MG63 (cell line): ENCODE results near the gene PHF21A. TPM values are rescaled to one million over a fixed set of nuclear protein-coding genes. Genes with fewer than 3 reads are reported as not detected.
A peak's percentile ranks its signal among the peaks of the same experiment; 100 is the strongest.

Experiments used
- DNase-seq: peaks from one replicate; pipeline ENCODE4 v3.0.0-alpha.2; 2020
- H3K27me3 ChIP-seq: fragments of 250-450 bp; sonication (Bioruptor Pico); 2 replicates; pipeline ENCODE4 v1.5.1; 2020; ENCODE audit warnings: mild to moderate bottlenecking, moderate library complexity
- H3K36me3 ChIP-seq: fragments of 250-450 bp; sonication (Bioruptor Pico); 2 replicates; pipeline ENCODE4 v1.5.1; 2020; ENCODE audit warnings: mild to moderate bottlenecking, moderate library complexity
- H3K4me3 ChIP-seq: fragments of 250-450 bp; sonication (Bioruptor Pico); 2 replicates; pipeline ENCODE4 v1.5.1; 2020; ENCODE audit warnings: mild to moderate bottlenecking, moderate library complexity
- H3K9me3 ChIP-seq: fragments of 250-450 bp; sonication (Bioruptor Pico); 2 replicates; pipeline ENCODE4 v1.5.1; 2020; ENCODE audit warnings: mild to moderate bottlenecking, moderate library complexity
- total RNA-seq: library from RNA; depleted of rRNA; stranded (reverse); fragments of >200 nt; shearing (Covaris generic); gene quantifications from 2 replicates; pipeline ENCODE4 v1.2.3, GENCODE V29; 2014; ENCODE audit warnings: low replicate concordance; rRNA removed

Gene PHF21A
- 2.0 and 79.2 TPM in 2 replicates for total RNA-seq

DNA sequence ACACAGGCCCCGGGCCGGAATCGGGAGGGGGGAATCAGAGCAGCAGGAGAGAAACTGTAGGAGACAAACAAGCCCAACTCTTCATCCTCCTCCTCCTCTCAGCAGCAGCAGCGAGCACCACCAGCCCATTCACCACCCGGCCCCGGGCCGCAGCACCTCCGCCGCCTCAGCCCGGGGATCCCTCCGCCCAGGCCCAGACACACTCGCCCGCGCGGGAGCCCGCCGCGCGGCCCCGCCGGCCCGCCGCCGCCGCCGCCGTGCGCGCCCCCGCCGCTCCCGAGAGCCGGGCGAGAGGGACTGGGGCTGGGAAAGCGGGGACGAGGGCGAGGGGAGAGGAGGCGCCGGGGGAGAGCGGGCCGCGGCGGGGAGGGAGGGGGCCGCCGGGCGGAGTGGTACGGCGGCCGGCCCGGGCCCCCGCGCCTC, at the start of gene PHF21A:
PHF21A (minus strand) TSS at position 154 of the 423 bp plus-strand sequence. CDS start 37,235 bp downstream, outside the sequence.
- H3K9me3 ChIP-seq: no peaks in the 10 kb centered on the region
- peak; percentile 98 for DNase-seq
- H3K36me3 ChIP-seq: no peaks in the 10 kb centered on the region; the same call in 1 of the 2 replicates
- peak within 1 kb of the TSS; percentile 62 for H3K4me3 ChIP-seq
- no peaks in the 10 kb centered on the region for H3K27me3 ChIP-seq

DNA sequence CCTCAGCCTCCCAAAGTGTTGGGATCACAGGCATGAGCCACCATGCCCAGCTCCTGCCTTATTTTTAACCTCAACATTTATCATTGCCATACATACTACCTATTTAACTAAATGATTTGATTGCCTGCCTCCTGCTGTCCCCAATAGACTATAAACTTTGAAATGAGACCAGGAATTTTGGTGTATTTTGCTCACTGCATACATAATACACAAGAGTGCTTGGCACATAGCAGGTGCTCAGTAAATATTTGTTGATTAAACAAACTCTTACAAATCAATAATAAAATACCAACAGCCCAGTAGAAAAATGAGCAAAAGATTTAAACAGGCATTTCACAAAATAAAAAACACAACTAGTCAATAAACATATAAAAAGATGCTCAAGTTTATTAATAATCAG, 49.5 kb upstream of the PHF21A start:
- Histone ChIP-seq H3K36me3 (no peaks in the 10 kb centered on the region), H3K9me3 (no peaks in the 10 kb centered on the region; the same call in 1 of the 2 replicates), H3K4me3 (no peak overlapping the region), H3K27me3 (peaks cover 8% of the 10 kb centered on the region; the same call in 1 of the 2 replicates)
- no peak for DNase-seq

DNA sequence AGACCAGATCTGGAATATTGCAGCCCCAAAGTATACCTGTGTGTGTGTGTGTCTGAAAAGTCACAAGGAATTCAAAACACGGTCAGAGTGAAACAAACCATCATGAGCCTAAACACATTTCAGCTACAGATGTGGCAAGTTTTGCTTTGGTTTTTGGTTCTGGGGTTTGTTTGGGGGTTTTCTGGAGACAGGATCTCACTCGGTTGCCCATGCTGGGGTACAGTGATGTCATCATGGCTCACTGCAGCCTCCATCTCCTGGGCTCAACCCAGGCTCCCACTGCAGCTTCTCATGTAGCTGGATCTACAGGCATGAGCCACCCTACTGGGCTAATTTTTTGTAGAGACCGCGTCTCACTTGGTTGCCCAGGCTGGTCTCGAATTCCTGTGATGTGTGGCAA, 41.4 kb upstream of the PHF21A start:
- Histone ChIP-seq H3K36me3 (no peaks in the 10 kb centered on the region), H3K27me3 (peaks cover 9% of the 10 kb centered on the region), H3K4me3 (no peak overlapping the region), H3K9me3 (no peaks in the 10 kb centered on the region)
- no peak for DNase-seq

DNA sequence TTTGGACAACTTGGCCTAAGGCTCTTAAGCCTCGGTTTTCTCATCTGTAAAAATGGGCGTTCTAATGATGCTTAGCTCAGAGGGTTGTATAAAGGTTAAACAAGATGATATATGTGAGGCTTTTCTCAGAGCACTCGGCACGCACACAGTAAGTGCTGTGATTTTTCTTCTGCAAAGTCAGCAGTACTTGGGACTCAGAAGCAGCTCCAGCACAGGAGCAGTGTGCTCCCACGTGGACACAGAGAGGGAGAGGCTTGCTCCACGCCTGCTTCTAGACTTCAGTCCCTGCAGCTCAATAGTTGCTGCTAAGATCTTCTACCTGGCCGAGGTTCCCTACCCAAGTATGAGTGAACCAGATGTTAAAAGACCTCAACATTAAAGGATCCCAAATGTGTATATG, 39.9 kb upstream of the PHF21A start:
- no peak for DNase-seq
- peaks cover 13% of the 10 kb centered on the region for H3K27me3 ChIP-seq
- H3K36me3 ChIP-seq: no peaks in the 10 kb centered on the region
- no peaks in the 10 kb centered on the region for H3K9me3 ChIP-seq
- H3K4me3 ChIP-seq: no peak overlapping the region

DNA sequence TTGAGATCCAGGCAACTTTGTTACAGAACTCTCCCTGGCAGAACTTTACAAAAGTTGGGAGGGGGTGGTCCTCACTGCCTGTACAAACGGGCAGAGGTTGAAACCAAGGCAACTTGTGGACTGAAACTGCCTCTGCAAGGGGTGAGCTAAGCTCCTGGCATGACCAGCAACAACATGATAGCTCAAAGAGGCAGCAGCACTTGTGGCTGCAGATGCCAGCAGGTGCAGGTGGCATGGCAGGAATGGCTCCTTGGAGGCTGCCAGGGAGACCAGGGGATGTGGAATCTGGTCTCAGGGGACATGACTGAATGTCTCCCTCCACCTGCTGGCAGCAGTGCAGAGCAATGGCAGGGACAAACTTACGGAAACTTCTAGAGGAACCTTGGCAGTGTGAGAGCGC, 38.8 kb upstream of the PHF21A start:
- Histone ChIP-seq H3K4me3 (no peak overlapping the region), H3K9me3 (no peaks in the 10 kb centered on the region), H3K27me3 (peaks cover 13% of the 10 kb centered on the region), H3K36me3 (no peaks in the 10 kb centered on the region)
- DNase-seq: no peak

DNA sequence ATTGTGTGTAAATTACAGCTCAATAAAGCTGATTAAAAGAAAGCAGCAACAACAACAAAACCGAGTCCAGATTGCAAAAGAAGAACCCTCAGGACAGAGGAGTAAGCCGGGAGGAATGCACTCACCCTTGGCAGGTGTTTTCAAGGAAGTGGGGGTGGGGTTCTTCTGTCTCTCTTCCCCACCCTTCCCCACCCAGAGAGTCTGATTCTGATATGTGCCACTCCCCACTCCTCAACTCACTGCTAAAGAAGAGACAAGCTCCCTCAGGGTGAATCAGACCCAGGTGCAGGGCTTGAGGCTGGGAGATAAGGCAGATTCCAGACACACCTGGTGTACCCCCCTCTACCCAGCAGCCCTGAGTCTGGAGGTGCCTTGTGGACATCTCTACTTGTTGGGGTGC, 38.4 kb upstream of the PHF21A start:
- Histone ChIP-seq H3K27me3 (peaks cover 13% of the 10 kb centered on the region), H3K4me3 (no peak overlapping the region), H3K9me3 (no peaks in the 10 kb centered on the region), H3K36me3 (no peaks in the 10 kb centered on the region)
- no peak for DNase-seq

DNA sequence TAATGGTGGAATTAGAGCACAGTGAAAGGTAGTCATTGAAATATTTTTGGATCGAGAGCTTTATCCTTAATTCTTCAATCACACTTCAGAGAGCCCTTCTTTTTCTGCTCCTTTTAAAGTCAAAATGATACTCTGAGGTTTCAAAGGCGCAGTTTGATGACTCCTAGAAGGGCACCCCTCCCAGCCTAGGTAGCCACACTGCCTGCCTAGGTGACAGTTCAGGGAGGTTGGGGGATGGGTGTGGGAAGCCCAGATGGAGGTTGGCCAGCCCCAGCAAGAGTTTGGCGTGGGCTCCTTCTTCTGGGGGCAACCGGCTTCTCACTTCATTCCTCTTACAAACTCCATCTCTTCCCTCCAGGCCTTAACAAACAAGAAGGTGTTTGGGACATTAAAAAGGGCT, 28.6 kb upstream of the PHF21A start:
- Histone ChIP-seq H3K9me3 (peaks cover 2% of the 10 kb centered on the region; the same call in 1 of the 2 replicates), H3K36me3 (no peaks in the 10 kb centered on the region), H3K27me3 (no peaks in the 10 kb centered on the region), H3K4me3 (no peak overlapping the region)
- DNase-seq: no peak

DNA sequence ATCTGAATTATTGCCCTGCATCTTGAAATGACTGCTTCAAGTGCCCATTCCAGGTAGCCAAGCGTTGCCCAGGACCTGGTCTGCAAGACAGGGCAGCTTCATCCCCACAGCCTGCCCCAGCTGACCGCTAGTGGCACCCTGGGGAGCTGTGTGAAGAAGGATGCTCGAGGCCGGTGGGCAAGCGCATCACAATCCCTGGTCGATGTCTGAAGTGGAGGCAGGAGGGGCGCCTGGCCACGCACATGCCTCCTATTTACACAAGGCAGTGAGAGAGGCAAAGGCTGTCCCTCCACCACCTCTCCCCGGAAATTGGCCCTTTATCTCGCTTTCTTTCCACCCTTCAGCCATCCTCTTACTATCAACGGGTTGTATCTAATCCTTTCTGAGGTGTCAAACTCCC, 28.1 kb upstream of the PHF21A start:
- H3K4me3 ChIP-seq: no peak overlapping the region
- no peaks in the 10 kb centered on the region for H3K36me3 ChIP-seq
- peaks cover 2% of the 10 kb centered on the region; the same call in 1 of the 2 replicates for H3K9me3 ChIP-seq
- H3K27me3 ChIP-seq: no peaks in the 10 kb centered on the region
- DNase-seq: no peak

DNA sequence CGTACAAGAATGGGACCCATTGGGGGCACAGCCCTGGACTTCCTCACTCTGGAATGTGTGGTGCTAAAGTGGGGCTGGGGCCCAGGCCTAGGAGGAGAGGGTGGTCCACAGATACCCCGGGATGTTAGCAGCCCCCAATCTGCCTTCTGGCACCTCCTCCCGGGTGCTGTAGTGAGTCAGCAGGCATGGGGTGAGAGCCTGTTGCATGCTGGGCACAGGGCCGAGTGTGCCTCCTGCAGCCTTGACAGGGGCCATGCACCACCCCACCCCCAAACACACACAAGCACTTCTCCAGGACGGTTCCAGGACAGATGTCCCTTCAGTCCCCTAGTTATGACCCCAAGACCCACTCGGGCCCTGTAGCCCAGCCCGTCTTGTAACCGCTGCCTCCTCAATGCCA, 23.5 kb upstream of the PHF21A start:
- no peaks in the 10 kb centered on the region for H3K36me3 ChIP-seq
- no peak overlapping the region for H3K4me3 ChIP-seq
- no peaks in the 10 kb centered on the region for H3K27me3 ChIP-seq
- no peaks in the 10 kb centered on the region for H3K9me3 ChIP-seq
- no peak for DNase-seq

DNA sequence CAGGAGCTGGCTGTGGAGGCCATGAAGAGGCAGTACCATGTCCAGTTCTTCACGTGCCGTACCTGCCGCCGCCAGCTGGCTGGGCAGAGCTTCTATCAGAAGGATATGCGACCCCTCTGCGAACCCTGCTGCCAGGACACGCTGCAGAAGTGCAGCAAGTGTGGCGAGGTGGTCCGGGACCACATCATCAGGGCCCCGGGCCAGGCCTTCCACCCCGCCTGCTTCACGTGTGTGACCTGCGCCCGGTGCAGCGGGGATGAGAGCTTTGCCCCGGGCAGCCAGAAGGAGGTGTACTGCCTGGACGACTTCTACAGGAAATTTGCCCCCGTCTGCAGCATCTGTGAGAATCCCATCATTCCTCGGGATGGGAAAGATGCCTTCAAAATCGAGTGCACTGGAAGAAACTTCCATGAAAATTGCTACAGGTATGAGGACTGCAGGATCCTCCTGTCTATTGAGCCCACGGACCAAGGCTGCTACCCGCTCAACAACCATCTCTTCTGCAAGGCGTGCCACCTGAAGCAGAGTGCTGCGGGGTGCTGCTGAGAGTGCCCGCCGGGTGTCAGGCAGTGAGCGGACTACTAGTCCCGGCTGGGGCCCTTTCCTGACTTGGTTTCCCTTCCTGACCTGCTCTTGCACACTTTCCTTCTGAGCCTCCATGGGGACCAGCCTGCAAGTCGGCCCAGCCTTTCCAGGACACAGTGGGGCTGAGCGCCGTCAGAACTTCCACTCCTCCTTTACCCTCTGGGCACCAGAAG, 22.0 kb upstream of the PHF21A start:
- H3K9me3 ChIP-seq: no peaks in the 10 kb centered on the region
- H3K36me3 ChIP-seq: no peaks in the 10 kb centered on the region
- H3K27me3 ChIP-seq: 0 out of 2 replicates have a peak, but pooled peaks cover 2% of the 10 kb centered on the region
- no peak for DNase-seq
- H3K4me3 ChIP-seq: no peak overlapping the region

DNA sequence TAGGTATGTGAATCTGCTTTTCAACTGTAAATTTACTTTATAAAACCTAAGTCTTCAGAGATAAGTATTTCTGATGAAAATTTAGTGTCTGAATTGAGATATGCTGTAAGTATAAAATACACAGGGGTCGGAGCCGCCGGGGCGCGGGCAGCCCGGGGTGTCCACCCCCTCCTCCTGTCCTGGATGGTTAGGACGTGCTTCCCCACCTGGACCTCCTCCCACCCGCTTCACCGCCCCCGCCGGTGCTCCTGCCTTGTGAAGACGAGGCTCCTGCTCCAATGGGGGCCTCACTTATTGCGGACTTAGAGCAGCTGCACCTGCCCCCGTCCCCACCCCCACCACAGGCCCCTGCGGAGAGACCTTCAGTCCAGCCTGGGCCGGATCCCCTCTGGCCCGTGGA, 21.3 kb upstream of the PHF21A start:
- Histone ChIP-seq H3K4me3 (no peak overlapping the region), H3K9me3 (no peaks in the 10 kb centered on the region), H3K36me3 (no peaks in the 10 kb centered on the region), H3K27me3 (0 out of 2 replicates have a peak, but pooled peaks cover 2% of the 10 kb centered on the region)
- DNase-seq: no peak

DNA sequence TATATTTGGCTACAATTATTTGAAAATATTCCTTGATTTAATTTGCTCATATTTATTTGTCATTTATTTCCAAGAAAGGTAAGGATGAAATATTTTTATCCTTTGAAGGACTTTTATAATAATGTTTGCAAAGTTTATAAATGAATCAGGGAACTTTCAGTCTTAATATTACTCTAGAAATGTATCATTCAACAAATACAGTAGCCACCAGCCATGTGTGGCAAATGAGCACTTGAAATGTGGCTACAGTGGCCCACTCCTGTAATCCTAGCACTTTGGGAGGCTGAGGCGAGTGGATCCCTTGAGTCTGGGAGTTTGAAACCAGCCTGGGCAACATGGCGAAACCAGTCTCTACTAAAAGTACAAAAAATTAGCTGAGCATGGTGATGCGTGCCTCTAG, 20.3 kb upstream of the PHF21A start:
- H3K4me3 ChIP-seq: no peak overlapping the region
- no peak for DNase-seq
- 0 out of 2 replicates have a peak, but pooled peaks cover 2% of the 10 kb centered on the region for H3K27me3 ChIP-seq
- no peaks in the 10 kb centered on the region for H3K9me3 ChIP-seq
- no peaks in the 10 kb centered on the region for H3K36me3 ChIP-seq

DNA sequence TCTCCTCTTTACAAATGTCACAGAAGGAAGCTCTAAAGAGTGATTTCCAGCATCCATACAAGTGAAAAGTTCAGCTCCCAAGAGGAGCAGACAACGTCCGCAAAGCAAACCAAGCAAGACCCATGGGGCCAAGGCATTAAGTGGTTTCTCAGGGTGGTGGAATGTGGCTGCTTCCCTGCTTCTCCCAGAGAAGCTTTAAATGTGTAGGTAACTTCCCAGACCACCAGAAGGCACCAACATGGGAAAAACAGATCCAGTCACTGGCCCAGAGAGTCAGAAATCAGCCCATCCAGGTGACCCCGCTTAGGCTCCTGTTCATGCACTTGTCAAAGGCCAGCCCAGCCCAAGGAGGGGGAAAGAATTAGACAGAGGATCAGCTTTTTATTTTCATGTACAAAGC, 13.3 kb upstream of the PHF21A start:
- Histone ChIP-seq H3K4me3 (no peak overlapping the region), H3K9me3 (no peaks in the 10 kb centered on the region), H3K36me3 (no peaks in the 10 kb centered on the region), H3K27me3 (0 out of 2 replicates have a peak, but pooled peaks cover 2% of the 10 kb centered on the region)
- no peak for DNase-seq

DNA sequence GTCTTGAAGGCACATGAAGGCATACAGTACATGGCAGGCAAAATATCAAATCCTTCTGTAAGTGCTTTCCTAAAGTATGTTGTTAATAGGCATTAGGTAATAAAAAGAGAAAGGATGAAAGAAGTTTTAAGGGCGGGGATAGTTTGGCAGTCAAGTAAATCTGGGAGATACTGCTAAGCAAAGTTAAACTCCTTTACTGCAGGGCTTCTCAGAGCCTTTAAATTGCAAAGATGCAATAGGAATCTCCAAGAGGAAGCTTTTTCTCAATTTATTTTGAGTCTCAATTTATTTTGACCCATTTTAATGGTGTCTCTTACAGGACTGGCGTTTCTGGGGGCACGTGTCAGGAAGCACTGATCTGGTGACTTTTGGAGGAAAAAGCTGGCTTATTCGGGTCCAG, 12.8 kb upstream of the PHF21A start:
- H3K4me3 ChIP-seq: no peak overlapping the region
- H3K27me3 ChIP-seq: 0 out of 2 replicates have a peak, but pooled peaks cover 2% of the 10 kb centered on the region
- no peak for DNase-seq
- no peaks in the 10 kb centered on the region for H3K9me3 ChIP-seq
- no peaks in the 10 kb centered on the region for H3K36me3 ChIP-seq

DNA sequence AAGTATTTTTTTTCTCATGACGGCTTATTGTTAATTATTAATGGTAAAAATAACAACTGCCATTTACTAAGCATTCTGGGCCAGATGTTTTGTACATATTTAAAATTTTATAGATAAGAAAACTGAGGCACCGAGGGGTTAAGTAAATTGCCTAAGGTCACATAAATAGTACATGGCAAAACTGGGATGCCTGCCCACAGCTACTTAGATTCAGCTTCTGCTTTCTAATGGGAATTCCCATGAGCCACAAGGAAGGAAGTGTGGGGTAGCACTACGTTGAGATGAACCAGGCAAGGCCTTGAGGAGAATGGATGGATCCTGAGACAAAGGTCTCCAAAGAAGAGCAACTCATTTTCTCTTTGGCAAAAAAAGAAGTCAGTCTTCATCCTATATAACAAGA, 11.9 kb upstream of the PHF21A start:
- no peaks in the 10 kb centered on the region for H3K36me3 ChIP-seq
- DNase-seq: no peak
- H3K4me3 ChIP-seq: no peak overlapping the region
- H3K27me3 ChIP-seq: no peaks in the 10 kb centered on the region
- H3K9me3 ChIP-seq: no peaks in the 10 kb centered on the region

DNA sequence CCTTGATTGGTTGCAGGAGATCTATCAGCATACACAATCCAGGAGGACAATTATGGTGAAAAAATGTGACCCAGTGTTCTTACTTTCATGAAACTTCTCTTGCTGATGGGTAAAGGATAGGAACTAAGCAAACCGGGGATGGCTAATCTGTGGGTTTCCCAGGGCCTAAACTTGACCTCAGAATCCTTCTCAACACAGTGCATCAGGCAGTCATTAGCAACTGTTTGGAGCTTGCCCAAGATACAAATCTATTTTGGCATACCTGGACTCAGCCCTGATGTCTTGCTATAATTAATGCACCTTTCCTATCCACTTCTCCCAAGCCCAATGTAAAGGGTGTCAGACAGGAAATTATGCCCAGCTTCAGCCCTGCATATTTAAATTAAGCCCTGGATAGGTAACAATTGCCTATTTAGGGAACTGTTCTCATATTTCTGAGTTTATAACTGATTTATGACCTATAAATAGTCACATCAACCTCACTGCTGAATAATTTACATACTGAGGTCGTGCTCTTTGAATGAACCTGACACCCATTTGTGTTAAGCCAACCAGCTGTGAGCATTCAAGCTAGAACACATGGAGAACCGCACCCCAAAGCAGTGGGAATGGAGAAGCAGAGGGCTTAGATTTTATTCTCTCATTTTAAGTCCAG, 9.2 kb upstream of the PHF21A start:
- H3K36me3 ChIP-seq: no peaks in the 10 kb centered on the region
- DNase-seq: no peak
- no peak overlapping the region for H3K4me3 ChIP-seq
- no peaks in the 10 kb centered on the region for H3K9me3 ChIP-seq
- H3K27me3 ChIP-seq: no peaks in the 10 kb centered on the region

DNA sequence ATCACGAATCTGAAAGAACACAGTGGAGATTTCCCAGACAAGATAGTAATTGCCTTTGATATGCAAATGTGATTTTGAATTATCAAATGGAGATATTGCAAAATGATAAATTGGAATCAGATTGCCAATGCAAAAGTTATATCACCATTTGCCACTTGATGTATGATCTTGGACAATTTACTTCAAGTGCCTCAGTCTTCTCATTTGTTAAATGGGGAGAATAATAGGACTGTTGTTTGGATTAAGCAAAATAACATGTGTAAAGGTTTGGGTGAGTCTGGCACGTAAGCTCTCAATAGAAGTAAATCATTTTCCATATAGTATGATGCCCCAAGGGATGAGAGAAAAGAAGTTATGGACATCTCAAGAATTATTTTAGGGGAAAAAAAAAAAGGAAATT, 7.9 kb upstream of the PHF21A start:
- DNase-seq: no peak
- no peaks in the 10 kb centered on the region for H3K27me3 ChIP-seq
- no peaks in the 10 kb centered on the region for H3K36me3 ChIP-seq
- H3K9me3 ChIP-seq: no peaks in the 10 kb centered on the region
- no peak overlapping the region for H3K4me3 ChIP-seq
